ENCODE results near the gene COL6A5.

COL6A5 gene

DNA sequence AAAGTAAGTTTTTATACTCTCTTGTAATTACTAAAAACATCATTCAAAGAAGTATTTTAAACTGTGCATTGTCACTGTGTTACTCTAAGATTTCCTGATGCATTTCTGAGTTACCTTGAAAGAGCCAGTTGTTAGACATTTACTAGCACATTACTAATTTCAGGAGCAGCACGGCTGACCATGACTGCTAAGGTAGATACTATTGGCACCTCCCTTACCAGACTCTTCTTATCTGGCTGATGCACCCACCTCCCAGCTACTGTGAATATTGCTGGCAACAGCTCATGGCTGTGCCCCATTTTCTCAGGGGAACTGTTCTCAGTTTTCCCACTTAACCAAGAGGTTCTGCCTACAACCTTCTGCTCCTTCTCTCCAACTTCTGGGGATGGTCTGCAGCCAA, 29.4 kb downstream of the COL6A5 start:
- H3K4me3 ChIP-seq (ENCODE audit: low read depth, low read length) = no peak overlapping the region
- no peak for TF ChIP-seq CTCF (IDR thresholded peaks at IDR 0.05; ENCODE audit: insufficient read depth, low read depth, low read length, missing control alignments)
- no peak for DNase-seq (ENCODE audit: low read depth)

DNA sequence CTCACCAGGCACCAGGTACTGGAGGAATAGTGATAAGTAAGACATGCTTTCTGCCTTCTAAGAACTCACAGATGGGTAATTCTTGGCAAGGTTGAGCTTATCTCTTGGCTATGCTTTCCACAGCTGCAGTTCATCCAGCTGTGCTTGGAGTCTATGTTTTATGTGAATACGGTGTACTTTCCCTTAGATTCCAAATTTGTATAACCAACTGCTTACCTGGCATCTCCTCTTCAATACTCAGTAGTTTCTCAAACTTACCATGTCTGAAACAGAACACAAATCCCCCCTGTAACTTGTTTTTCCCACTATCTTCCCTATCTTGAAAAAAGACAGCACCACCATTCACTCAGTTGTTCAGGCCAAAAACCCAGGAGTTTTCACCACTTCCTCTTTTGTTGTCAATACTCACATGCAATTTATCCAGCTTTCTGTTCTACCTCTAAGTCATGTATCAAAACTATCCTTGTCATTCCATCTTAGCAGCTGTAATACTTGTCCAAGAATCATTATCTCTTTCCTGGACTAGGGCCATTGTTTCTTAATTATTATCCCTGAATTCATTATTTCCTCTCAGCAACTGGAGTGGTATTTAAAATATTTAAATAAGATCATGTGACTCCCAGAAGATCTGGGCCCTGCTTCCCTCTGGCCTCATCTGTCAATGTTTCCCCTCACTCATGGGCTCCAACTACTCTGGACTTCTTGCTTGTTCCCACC, 32.6 kb downstream of the COL6A5 start:
- H3K4me3 ChIP-seq (ENCODE audit: low read depth, low read length) = no peak overlapping the region
- no peak for TF ChIP-seq CTCF (IDR thresholded peaks at IDR 0.05; ENCODE audit: insufficient read depth, low read depth, low read length, missing control alignments)
- DNase-seq (ENCODE audit: low read depth) = no peak

- TF ChIP-seq CTCF (IDR thresholded peaks at IDR 0.05; ENCODE audit: insufficient read depth, low read depth, low read length, missing control alignments) = no peak
- DNase-seq (ENCODE audit: low read depth) = no peak
- no peak overlapping the region for H3K4me3 ChIP-seq (ENCODE audit: low read depth, low read length)
Measured at GRCh38 chr3:130378677-130379191, 33.3 kb downstream of the COL6A5 start.

DNA sequence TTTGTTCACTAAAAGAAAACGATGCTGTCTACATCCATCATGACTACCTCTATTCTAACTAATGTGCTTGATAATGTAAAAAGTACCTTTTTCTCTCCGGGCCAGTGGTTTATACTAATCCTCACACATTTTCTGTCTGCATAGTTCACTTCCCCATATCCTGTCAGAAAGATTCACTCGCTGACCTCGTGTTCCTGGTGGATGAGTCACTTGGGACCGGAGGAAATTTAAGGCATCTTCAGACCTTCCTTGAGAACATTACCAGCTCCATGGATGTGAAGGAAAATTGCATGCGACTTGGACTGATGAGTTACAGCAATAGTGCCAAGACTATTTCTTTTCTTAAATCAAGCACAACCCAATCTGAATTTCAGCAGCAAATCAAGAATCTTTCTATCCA, 33.8 kb downstream of the COL6A5 start:
- no peak for DNase-seq (ENCODE audit: low read depth)
- no peak for TF ChIP-seq CTCF (IDR thresholded peaks at IDR 0.05; ENCODE audit: insufficient read depth, low read depth, low read length, missing control alignments)
- no peak overlapping the region for H3K4me3 ChIP-seq (ENCODE audit: low read depth, low read length)

GRCh38 chr3:130380398-130380797, 34.9 kb downstream of the COL6A5 start:
- DNase-seq (ENCODE audit: low read depth) = no peak
- H3K4me3 ChIP-seq (ENCODE audit: low read depth, low read length) = no peak overlapping the region
- no peak for TF ChIP-seq CTCF (IDR thresholded peaks at IDR 0.05; ENCODE audit: insufficient read depth, low read depth, low read length, missing control alignments)

- no peak overlapping the region for H3K4me3 ChIP-seq (ENCODE audit: low read depth, low read length)
- DNase-seq (ENCODE audit: low read depth) = no peak
- TF ChIP-seq CTCF (IDR thresholded peaks at IDR 0.05; ENCODE audit: insufficient read depth, low read depth, low read length, missing control alignments) = no peak
Measured at GRCh38 chr3:130383424-130383823, 38.0 kb downstream of the COL6A5 start.

Measured in GM12865 (cell line).